Calu3 (cell line): ENCODE data around the gene MINDY3. TPM values are rescaled to one million over a fixed set of nuclear protein-coding genes. Genes with fewer than 3 reads are reported as not detected.
A peak's percentile ranks its signal among the peaks of the same experiment; 100 is the strongest.

ENCODE experiments used
- Bru-seq: library from RNA; stranded (reverse); fragments of 400-500 nt; gene quantifications from one replicate; lab custom pipeline; 2021; lab: Mats Ljungman, UMichigan
- BruChase-seq, 2 experiments: library from RNA; stranded (reverse); fragments of 400-500 nt; gene quantifications; one replicate each; lab custom pipeline; 2021; lab: Mats Ljungman, UMichigan
- BruUV-seq: library from RNA; stranded (reverse); fragments of 400-500 nt; replicated peaks from 2 replicates; lab custom pipeline; 2021; lab: Mats Ljungman, UMichigan
- CTCF ChIA-PET: fragments of 300-600 bp; sonication (Branson Sonifier 250); formaldehyde crosslinking; loops from one replicate; lab custom pipeline; 2022; ENCODE audit warnings: antibody characterized with exemption; lab: Charles Lee
- DNase-seq: peaks from one replicate; pipeline ENCODE4 v3.0.0; 2022
- H3K27ac Mint-ChIP-seq: one replicate; pipeline ENCODE4 v1.8.0; 2022; ENCODE audit warnings: mixed read lengths; ENCODE audit not compliant: unreplicated experiment
- H3K27me3 Mint-ChIP-seq: one replicate; pipeline ENCODE4 v1.8.0; 2022; ENCODE audit warnings: mixed read lengths; ENCODE audit not compliant: unreplicated experiment
- H3K36me3 Mint-ChIP-seq: one replicate; pipeline ENCODE4 v1.8.0; 2022; ENCODE audit warnings: mild to moderate bottlenecking, moderate library complexity, mixed read lengths; ENCODE audit not compliant: insufficient read depth, unreplicated experiment
- H3K4me1 Mint-ChIP-seq: one replicate; pipeline ENCODE4 v1.8.0; 2022; ENCODE audit warnings: mild to moderate bottlenecking, low read depth, mixed read lengths; ENCODE audit not compliant: unreplicated experiment
- H3K4me3 Mint-ChIP-seq: one replicate; pipeline ENCODE4 v1.8.0; 2022; ENCODE audit warnings: mild to moderate bottlenecking, low read depth, moderate library complexity, mixed read lengths; ENCODE audit not compliant: unreplicated experiment
- H3K9me3 Mint-ChIP-seq: one replicate; pipeline ENCODE4 v1.8.0; 2022; ENCODE audit warnings: low read depth, mixed read lengths; ENCODE audit not compliant: unreplicated experiment
- intact Hi-C: fragments of 100-400 bp; cut with micrococcal nuclease; formaldehyde crosslinking; loops from one replicate; pipeline ENCODE4 v1.10.0; 2022; ENCODE audit not compliant: unreplicated experiment
- long read RNA-seq: library from polyadenylated mRNA; stranded (forward); transcript quantifications from one replicate; pipeline ENCODE4 v2.0.0, GENCODE V29; 2022
- total RNA-seq: library from RNA; stranded (reverse); gene quantifications from 2 replicates; pipeline ENCODE4 v1.2.3, GENCODE V29; 2022
- TF ChIP-seq, protein P1 (sequence below): fragments of 200-600 bp; IDR thresholded peaks from one replicate; pipeline ENCODE4 v1.8.0; 2022; ENCODE audit warnings: antibody characterized with exemption; ENCODE audit not compliant: unreplicated experiment

The MINDY3 gene
- total RNA-seq (16.5 and 17.8 TPM in 2 replicates), Bru-seq, nascent RNA (percentile 74 among the genes with signal in this experiment), BruChase-seq, experiment 1, labeled RNA remaining after a 6-hour chase (percentile 51 among the genes with signal in this experiment), BruChase-seq, experiment 2, labeled RNA remaining after a 2-hour chase (percentile 60 among the genes with signal in this experiment)
- long read RNA-seq, transcript MINDY3-201 (15 exons, 2,381 nt) = major isoform, 11 of 16 reads
- long read RNA-seq, partial matches to known transcripts = 2 of 16 reads
- long read RNA-seq, other reads (novel, unspliced or antisense) = 3 of 16 reads

DNA sequence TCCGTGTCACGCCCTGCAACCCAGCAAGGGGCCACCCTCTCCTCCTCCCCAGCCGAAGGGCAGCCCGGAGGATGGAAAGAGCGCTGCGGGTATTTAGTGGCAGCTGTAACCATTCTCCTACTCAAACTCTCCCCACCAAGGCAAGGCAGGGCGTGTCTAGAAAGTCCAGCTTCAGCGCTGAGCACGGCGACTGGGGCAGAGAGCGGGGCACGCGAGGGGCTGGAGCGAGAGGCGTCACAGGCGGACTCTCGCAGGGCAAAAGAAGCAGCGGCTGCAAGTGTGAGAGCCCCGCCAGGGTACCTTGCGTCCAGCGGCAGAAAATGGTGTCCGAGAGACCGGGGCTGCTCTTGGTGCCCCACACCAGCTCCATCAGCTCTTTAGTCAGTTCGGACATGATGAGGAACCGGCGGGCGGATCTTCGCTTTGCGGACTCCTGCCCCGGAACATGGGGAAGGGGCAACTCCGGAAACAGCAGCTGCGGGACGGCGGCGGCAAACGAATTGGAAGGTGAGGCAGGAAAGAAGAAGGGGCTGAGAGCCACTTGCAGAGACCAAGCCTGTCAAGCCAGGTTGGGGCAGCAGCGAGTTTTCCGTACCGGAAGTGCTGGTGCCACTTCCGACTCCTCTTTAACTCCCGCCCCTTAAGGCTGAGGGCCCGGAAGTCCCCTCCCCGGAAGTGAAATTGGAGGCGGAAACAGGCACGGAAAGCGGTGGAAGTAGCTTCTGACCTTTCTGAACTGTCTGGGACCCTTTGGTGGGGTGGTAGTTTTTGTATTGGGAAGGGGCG is at the start of gene MINDY3:
Gene MINDY3, minus strand, starts transcription at position 602 of the 786 bp plus-strand sequence. Its CDS starts 208 bp downstream, at position 394.
- BruUV-seq = no TSS peak
- TF ChIP-seq, protein P1, sequence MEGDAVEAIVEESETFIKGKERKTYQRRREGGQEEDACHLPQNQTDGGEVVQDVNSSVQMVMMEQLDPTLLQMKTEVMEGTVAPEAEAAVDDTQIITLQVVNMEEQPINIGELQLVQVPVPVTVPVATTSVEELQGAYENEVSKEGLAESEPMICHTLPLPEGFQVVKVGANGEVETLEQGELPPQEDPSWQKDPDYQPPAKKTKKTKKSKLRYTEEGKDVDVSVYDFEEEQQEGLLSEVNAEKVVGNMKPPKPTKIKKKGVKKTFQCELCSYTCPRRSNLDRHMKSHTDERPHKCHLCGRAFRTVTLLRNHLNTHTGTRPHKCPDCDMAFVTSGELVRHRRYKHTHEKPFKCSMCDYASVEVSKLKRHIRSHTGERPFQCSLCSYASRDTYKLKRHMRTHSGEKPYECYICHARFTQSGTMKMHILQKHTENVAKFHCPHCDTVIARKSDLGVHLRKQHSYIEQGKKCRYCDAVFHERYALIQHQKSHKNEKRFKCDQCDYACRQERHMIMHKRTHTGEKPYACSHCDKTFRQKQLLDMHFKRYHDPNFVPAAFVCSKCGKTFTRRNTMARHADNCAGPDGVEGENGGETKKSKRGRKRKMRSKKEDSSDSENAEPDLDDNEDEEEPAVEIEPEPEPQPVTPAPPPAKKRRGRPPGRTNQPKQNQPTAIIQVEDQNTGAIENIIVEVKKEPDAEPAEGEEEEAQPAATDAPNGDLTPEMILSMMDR = no peak
- intact Hi-C loops = no loop called here
- Mint-ChIP-seq H3K4me3 (peak within 1 kb of the TSS; percentile 95), H3K27ac (peak within 1 kb of the TSS; percentile 72), H3K36me3 (peaks cover 12% of the 10 kb centered on the region), H3K9me3 (no peaks in the 10 kb centered on the region), H3K27me3 (peaks cover 11% of the 10 kb centered on the region), H3K4me1 (peaks cover 17% of the 10 kb centered on the region)
- DNase-seq = peak; percentile 65
- CTCF ChIA-PET = no interaction called here

DNA sequence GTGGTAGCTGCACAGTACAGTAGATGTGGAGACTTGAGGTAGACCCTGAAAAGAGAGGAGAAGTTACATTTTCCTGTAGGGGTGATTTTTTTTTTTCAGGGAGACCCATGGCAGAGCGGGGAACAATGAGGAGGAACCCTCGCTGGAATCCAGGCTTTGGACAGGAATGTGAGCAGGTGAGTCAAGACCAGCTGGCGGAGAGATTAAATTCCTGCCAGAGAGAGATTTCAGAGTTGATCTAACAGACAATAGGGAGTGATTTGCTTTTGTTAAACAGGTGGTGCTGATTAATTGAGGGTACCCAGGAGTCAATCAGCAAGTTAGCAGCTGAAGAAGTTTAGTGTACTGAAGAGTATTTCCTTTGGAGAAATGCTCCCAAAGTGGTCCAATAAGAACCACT is 41.6 kb upstream of the MINDY3 start:
- Mint-ChIP-seq H3K4me3 (no peak overlapping the region), H3K4me1 (no peaks in the 10 kb centered on the region), H3K36me3 (no peaks in the 10 kb centered on the region), H3K27ac (no peak overlapping the region), H3K9me3 (no peaks in the 10 kb centered on the region), H3K27me3 (peaks cover 23% of the 10 kb centered on the region)
- intact Hi-C loops = loop anchor here (2.0 to 10.0 kb wide), 3 partner anchors 643 to 1370 kb away; no protein-coding TSS in a partner anchor
- no peak for DNase-seq
- BruUV-seq = no TSS peak
- CTCF ChIA-PET = interaction anchor here (1.2 to 1.3 kb wide), 2 partner anchors 876 to 915 kb away, joined by 3 to 6 read pairs; partner anchors contain the start of gene RSU1
- TF ChIP-seq, protein P1 = no peak

DNA sequence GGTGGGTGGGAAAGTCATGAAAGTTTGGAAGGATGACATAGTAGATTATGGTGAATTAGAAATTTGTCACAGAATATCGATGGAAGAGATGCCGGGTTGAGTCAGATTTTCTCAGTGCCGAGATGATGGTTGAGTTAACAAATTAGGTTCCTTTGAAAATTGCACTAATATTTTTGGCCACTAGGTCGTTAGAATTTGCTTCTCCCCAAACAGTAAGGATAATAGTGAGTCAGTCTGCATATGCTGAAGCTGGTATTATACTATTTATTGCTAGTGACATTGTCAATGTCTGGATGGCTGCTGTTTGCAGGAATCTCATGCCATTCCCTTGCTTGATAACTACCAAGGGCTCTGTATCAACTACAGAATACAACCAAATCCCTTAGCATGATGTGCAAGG is 37.7 kb upstream of the MINDY3 start:
- Mint-ChIP-seq H3K36me3 (no peaks in the 10 kb centered on the region), H3K27me3 (peaks cover 47% of the 10 kb centered on the region), H3K9me3 (no peaks in the 10 kb centered on the region), H3K27ac (no peak overlapping the region), H3K4me3 (no peak overlapping the region), H3K4me1 (no peaks in the 10 kb centered on the region)
- DNase-seq = no peak
- intact Hi-C loops = no loop called here
- CTCF ChIA-PET = no interaction called here
- TF ChIP-seq, protein P1 = no peak
- no TSS peak for BruUV-seq

DNA sequence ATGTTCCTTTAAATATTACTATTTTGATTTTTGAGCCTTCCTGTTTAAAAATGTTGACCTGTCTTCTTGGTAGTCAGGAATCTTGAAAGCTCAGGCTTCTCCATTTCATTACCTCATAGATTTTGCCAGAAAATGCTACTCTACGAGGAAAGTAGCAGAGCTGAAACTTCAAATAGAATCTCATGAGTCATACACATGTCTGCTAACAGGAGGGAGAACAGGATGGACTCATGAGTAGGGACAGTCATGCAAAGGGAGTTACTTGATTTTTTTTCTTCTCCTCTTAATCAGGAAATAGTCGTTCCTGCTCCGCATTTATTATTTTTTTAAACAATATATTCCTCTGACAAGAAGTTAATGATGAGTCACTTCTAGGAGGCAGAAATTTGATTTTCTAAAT is 37.0 kb upstream of the MINDY3 start:
- Mint-ChIP-seq H3K9me3 (no peaks in the 10 kb centered on the region), H3K36me3 (no peaks in the 10 kb centered on the region), H3K27ac (no peak overlapping the region), H3K27me3 (peaks cover 53% of the 10 kb centered on the region), H3K4me3 (no peak overlapping the region), H3K4me1 (no peaks in the 10 kb centered on the region)
- CTCF ChIA-PET = no interaction called here
- DNase-seq = no peak
- intact Hi-C loops = no loop called here
- TF ChIP-seq, protein P1 = no peak
- BruUV-seq = no TSS peak
